GM12878 (cell line): ENCODE results near the gene VAT1. TPM values are rescaled to one million over a fixed set of nuclear protein-coding genes. Genes with fewer than 3 reads are reported as not detected.
A peak's percentile ranks its signal among the peaks of the same experiment; 100 is the strongest.

Source experiments
- ATF2 ChIP-seq: IDR thresholded peaks from 2 replicates; pipeline ENCODE4 v1.6.1; 2012; ENCODE audit warnings: low read length, inconsistent platforms
- BMI1 ChIP-seq: fragments of 450-650 bp; IDR thresholded peaks from 2 replicates; pipeline ENCODE4 v1.6.1; 2016; ENCODE audit warnings: mild to moderate bottlenecking, moderate library complexity, borderline replicate concordance
- BRCA1 ChIP-seq: IDR thresholded peaks from 2 replicates; pipeline ENCODE4 v1.6.1; 2011; ENCODE audit warnings: low read depth, low read length, improper control_type of control experiment
- CEBPB ChIP-seq, 2 experiments: fragments of 150-350 bp in 1 of 2; IDR thresholded peaks; 2 replicates each; pipeline ENCODE4 v1.6.1; 2012 to 2014; ENCODE audit warnings: low read depth in 2 of 2, low read length in 2 of 2, borderline replicate concordance in 1 of 2, inconsistent platforms in 1 of 2
- CHD4 ChIP-seq: fragments of 200-600 bp; sonication (generic); IDR thresholded peaks from 2 replicates; pipeline ENCODE4 v1.6.1; 2016; ENCODE audit warnings: mild to moderate bottlenecking
- CTCF ChIP-seq, 3 experiments: IDR thresholded peaks in 2 of 3; conservative IDR thresholded peaks in 1 of 3; 2 replicates each; pipeline ENCODE4 v1.5.1; 2011; ENCODE audit warnings: low read depth in 3 of 3, low read length in 3 of 3, mild to moderate bottlenecking in 3 of 3, control low read depth in 2 of 3, moderate library complexity in 2 of 3, inconsistent platforms in 1 of 3, mixed read lengths in 1 of 3; ENCODE audit not compliant: control insufficient read depth in 2 of 3, insufficient read depth in 1 of 3; ENCODE audit errors: extremely low read depth in 1 of 3
- CUX1 ChIP-seq: IDR thresholded peaks from 2 replicates; pipeline ENCODE4 v1.6.1; 2012; ENCODE audit warnings: improper control_type of control experiment, low read depth, low read length; ENCODE audit not compliant: insufficient replicate concordance
- MEF2B ChIP-seq: fragments of 450-650 bp; IDR thresholded peaks from 2 replicates; pipeline ENCODE4 v1.6.1; 2018; ENCODE audit warnings: mild to moderate bottlenecking, moderate library complexity; ENCODE audit not compliant: partially characterized antibody, poor library complexity, severe bottlenecking
- MLLT1 ChIP-seq: fragments of 450-650 bp; IDR thresholded peaks from 2 replicates; pipeline ENCODE4 v1.6.1; 2016; ENCODE audit warnings: mild to moderate bottlenecking
- MTA3 ChIP-seq: IDR thresholded peaks from 2 replicates; pipeline ENCODE4 v1.6.1; 2012; ENCODE audit warnings: low read length, inconsistent platforms, borderline replicate concordance
- MXI1 ChIP-seq: fragments of 150-350 bp; IDR thresholded peaks from 2 replicates; pipeline ENCODE4 v1.6.1; 2011; ENCODE audit warnings: low read depth, mild to moderate bottlenecking, inconsistent platforms, low read length, improper control_type of control experiment
- MYB ChIP-seq: fragments of 150-350 bp; IDR thresholded peaks from 2 replicates; pipeline ENCODE4 v1.6.1; 2014; ENCODE audit warnings: mild to moderate bottlenecking, low read depth, low read length, borderline replicate concordance
- NBN ChIP-seq: fragments of 450-650 bp; IDR thresholded peaks from 2 replicates; pipeline ENCODE4 v1.6.1; 2016
- NR2C2 ChIP-seq: IDR thresholded peaks from 2 replicates; pipeline ENCODE4 v1.6.1; 2011; ENCODE audit warnings: borderline replicate concordance, low read depth; ENCODE audit not compliant: control insufficient read depth, insufficient read length
- PML ChIP-seq: IDR thresholded peaks from 2 replicates; pipeline ENCODE4 v1.6.1; 2012; ENCODE audit warnings: low read length, inconsistent platforms
- POLR2A ChIP-seq: IDR thresholded peaks from 2 replicates; pipeline ENCODE4 v1.6.1; 2011; ENCODE audit warnings: low read depth, mild to moderate bottlenecking, low read length
- POLR2AphosphoS5 ChIP-seq: IDR thresholded peaks from 2 replicates; pipeline ENCODE4 v1.6.1; 2011; ENCODE audit warnings: mild to moderate bottlenecking, low read length, inconsistent platforms
- RAD21 ChIP-seq: IDR thresholded peaks from 2 replicates; pipeline ENCODE4 v1.6.1; 2011; ENCODE audit warnings: mild to moderate bottlenecking, low read depth, low read length, moderate library complexity; ENCODE audit not compliant: insufficient read depth
- SIX5 ChIP-seq: IDR thresholded peaks from 2 replicates; pipeline ENCODE4 v1.6.1; 2011; ENCODE audit warnings: mild to moderate bottlenecking, low read depth, low read length, moderate library complexity; ENCODE audit not compliant: severe bottlenecking
- YY1 ChIP-seq: IDR thresholded peaks from 2 replicates; pipeline ENCODE4 v1.6.1; 2011; ENCODE audit warnings: low read depth, mild to moderate bottlenecking, low read length
- polyA plus RNA-seq, 11 experiments: library from polyadenylated mRNA; depleted of rRNA in 4 of 11; unstranded in 6 of 11; stranded (reverse) in 5 of 11; fragments of >200 nt; fragmentation: Nextera tagmentation in 4 of 11; fragmentation: Illumina TruSeq in 1 of 11; extraction: Ambion mirVana in 4 of 11; extraction: Trizol in 1 of 11; gene quantifications; 1 replicate in 1 of 11; 2 replicates in 10 of 11; pipeline versions ENCODE4 v1.2.1 to v1.2.3, GENCODE V29; 2011 to 2016; ENCODE audit warnings: inconsistent platforms in 2 of 11, missing spikeins in 2 of 11, low read depth in 1 of 11
- total RNA-seq, 4 experiments: library from RNA; depleted of rRNA in 3 of 4; stranded (reverse); fragments of >200 nt in 3 of 4; fragmentation: Illumina TruSeq in 1 of 4; extraction: Trizol in 1 of 4; gene quantifications; 2 replicates each; pipeline versions ENCODE4 v1.2.1 to v1.2.3, GENCODE V29; 2013 to 2021

The VAT1 gene
- total and polyA plus RNA-seq, 10 of the 15 experiments (the other 5 are each of a cell fraction or from before 2014, with no cell fraction given) = 5.0 to 19.8 (median 8.2) TPM

GRCh38 chr17:43024407-43025289 is 2.5 kb upstream of the VAT1 start, which contains the start of gene RND2 (continued):
- peak; percentile 78 for TF ChIP-seq ATF2
- peak; percentile 74 for TF ChIP-seq RAD21
- no peak for TF ChIP-seq CHD4
- TF ChIP-seq MLLT1 = 0 out of 2 replicates have a peak, but pooled peaks have one; percentile 29
- no peak for TF ChIP-seq POLR2AphosphoS5
- TF ChIP-seq CEBPB (IDR thresholded peaks at IDR 0.05; ENCODE audit: borderline replicate concordance in 1 of 2, low read depth in 2 of 2, low read length in 2 of 2) = no peak
- peak; percentile 33 for TF ChIP-seq MEF2B
- TF ChIP-seq SIX5 = no peak
- no peak for TF ChIP-seq POLR2A
- peak; percentile 88 for TF ChIP-seq MXI1
- TF ChIP-seq NBN = 0 out of 2 replicates have a peak, but pooled peaks have one; percentile 54
- TF ChIP-seq PML = no peak
- no peak for TF ChIP-seq CUX1
- TF ChIP-seq YY1 = no peak
- 0 out of 2 replicates have a peak, but pooled peaks have one; percentile 37 for TF ChIP-seq MYB
- TF ChIP-seq MTA3 = no peak
- no peak for TF ChIP-seq NR2C2
- TF ChIP-seq BMI1 = peak; percentile 95
- no peak for TF ChIP-seq BRCA1
- peak; percentile 70 to 82 (median 71) for TF ChIP-seq CTCF (IDR thresholded peaks at IDR 0.05 in 2 of 3, conservative IDR thresholded peaks at IDR 0.05 in 1 of 3; ENCODE audit: control insufficient read depth in 2 of 3, extremely low read depth in 1 of 3, insufficient read depth in 1 of 3, low read depth in 3 of 3, low read length in 3 of 3)
